DND-41 (cell line): ENCODE results near the gene OTOS.

ENCODE experiments used
- ATAC-seq: fragments of 200-7000 bp; cut with Tn5 transposase; 3 replicates; pipeline ENCODE4 v1.9.1; 2021; ENCODE audit warnings: low read depth; ENCODE audit not compliant: insufficient read depth
- DNase-seq: peaks from one replicate; pipeline ENCODE4 v3.0.0-alpha.2; 2020
- H2AFZ ChIP-seq: 2 replicates; pipeline ENCODE4 v1.6.0; 2012; ENCODE audit warnings: low read depth, low read length
- H3K27ac ChIP-seq: 2 replicates; pipeline ENCODE4 v1.5.1; 2012; ENCODE audit warnings: low read length, inconsistent platforms
- H3K27me3 ChIP-seq: fragments of 200-600 bp; sonication (generic); 2 replicates; pipeline ENCODE4 v1.6.0; 2012; ENCODE audit warnings: low read length, mild to moderate bottlenecking, inconsistent platforms; ENCODE audit not compliant: insufficient read depth, poor library complexity
- H3K36me3 ChIP-seq: 2 replicates; pipeline ENCODE4 v1.5.1; 2012; ENCODE audit warnings: low read length, inconsistent platforms; ENCODE audit not compliant: insufficient read depth
- H3K4me1 ChIP-seq: 2 replicates; pipeline ENCODE4 v1.5.1; 2012; ENCODE audit warnings: mild to moderate bottlenecking, low read length; ENCODE audit not compliant: insufficient read depth
- H3K4me2 ChIP-seq: 2 replicates; pipeline ENCODE4 v1.6.0; 2012; ENCODE audit warnings: mild to moderate bottlenecking, moderate library complexity, low read length, inconsistent platforms; ENCODE audit not compliant: insufficient read depth
- H3K4me3 ChIP-seq, 2 experiments: fragments of 200-600 bp in 1 of 2; shearing (Covaris generic) in 1 of 2; 2 replicates each; pipeline ENCODE4 v1.5.1; 2012 to 2016; ENCODE audit warnings: inconsistent platforms in 2 of 2, low read length in 2 of 2, mild to moderate bottlenecking in 2 of 2, low read depth in 1 of 2, moderate library complexity in 1 of 2
- H3K79me2 ChIP-seq: 2 replicates; pipeline ENCODE4 v1.6.0; 2012; ENCODE audit warnings: low read length, inconsistent platforms; ENCODE audit not compliant: insufficient read depth
- H3K9ac ChIP-seq: 2 replicates; pipeline ENCODE4 v1.6.0; 2012; ENCODE audit warnings: low read depth, mild to moderate bottlenecking, inconsistent platforms, low read length, moderate library complexity
- H3K9me3 ChIP-seq: 2 replicates; pipeline ENCODE4 v1.5.1; 2012; ENCODE audit warnings: low read length, moderate library complexity, mild to moderate bottlenecking, inconsistent platforms; ENCODE audit not compliant: insufficient read depth, severe bottlenecking
- H4K20me1 ChIP-seq: 2 replicates; pipeline ENCODE4 v1.6.0; 2012; ENCODE audit warnings: low read length; ENCODE audit not compliant: insufficient read depth
- EZH2 ChIP-seq: IDR thresholded peaks from 3 replicates; pipeline ENCODE4 v1.6.1; 2012; ENCODE audit warnings: borderline replicate concordance, low read depth, mild to moderate bottlenecking, moderate library complexity, low read length, inconsistent platforms; ENCODE audit not compliant: severe bottlenecking
- TF ChIP-seq, protein P1 (sequence below): IDR thresholded peaks from 2 replicates; pipeline ENCODE4 v1.5.1; 2012; ENCODE audit warnings: borderline replicate concordance, low read length, moderate library complexity, mild to moderate bottlenecking; ENCODE audit not compliant: poor library complexity, severe bottlenecking; ENCODE audit errors: extremely low read depth

OTOS gene

DNA sequence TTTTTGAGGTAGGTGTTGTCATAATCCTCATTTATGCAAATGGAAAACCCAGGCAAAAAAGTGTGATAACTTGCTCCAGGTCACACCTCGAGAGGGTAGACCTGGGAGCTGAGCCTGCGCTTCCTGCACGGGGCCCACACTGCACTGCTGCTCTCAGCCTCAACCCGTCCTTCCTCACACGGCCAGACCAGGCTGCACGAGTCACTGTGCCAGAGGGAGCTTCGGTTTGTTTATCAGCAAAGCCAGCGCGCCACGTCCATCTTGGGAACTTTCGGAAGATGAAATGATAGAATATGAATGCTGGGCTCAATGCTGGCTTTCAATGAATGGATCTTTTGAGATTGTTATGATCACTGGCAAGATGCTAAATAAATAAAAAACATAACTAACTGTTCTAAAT is 18.8 kb downstream of the OTOS start:
- Histone ChIP-seq H3K27ac (no peak overlapping the region), H3K9me3 (no peaks in the 10 kb centered on the region), H3K27me3 (no peaks in the 10 kb centered on the region), H2AFZ (no peak overlapping the region), H3K79me2 (no peaks in the 10 kb centered on the region), H3K9ac (no peak overlapping the region), H3K4me3 (no peak overlapping the region), H3K4me1 (no peaks in the 10 kb centered on the region), H4K20me1 (no peaks in the 10 kb centered on the region), H3K36me3 (no peaks in the 10 kb centered on the region; the same call in 1 of the 2 replicates), H3K4me2 (no peak overlapping the region)
- no peak for ATAC-seq
- TF ChIP-seq, protein P1, sequence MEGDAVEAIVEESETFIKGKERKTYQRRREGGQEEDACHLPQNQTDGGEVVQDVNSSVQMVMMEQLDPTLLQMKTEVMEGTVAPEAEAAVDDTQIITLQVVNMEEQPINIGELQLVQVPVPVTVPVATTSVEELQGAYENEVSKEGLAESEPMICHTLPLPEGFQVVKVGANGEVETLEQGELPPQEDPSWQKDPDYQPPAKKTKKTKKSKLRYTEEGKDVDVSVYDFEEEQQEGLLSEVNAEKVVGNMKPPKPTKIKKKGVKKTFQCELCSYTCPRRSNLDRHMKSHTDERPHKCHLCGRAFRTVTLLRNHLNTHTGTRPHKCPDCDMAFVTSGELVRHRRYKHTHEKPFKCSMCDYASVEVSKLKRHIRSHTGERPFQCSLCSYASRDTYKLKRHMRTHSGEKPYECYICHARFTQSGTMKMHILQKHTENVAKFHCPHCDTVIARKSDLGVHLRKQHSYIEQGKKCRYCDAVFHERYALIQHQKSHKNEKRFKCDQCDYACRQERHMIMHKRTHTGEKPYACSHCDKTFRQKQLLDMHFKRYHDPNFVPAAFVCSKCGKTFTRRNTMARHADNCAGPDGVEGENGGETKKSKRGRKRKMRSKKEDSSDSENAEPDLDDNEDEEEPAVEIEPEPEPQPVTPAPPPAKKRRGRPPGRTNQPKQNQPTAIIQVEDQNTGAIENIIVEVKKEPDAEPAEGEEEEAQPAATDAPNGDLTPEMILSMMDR = no peak
- TF ChIP-seq EZH2 = no peak
- DNase-seq = no peak

DNA sequence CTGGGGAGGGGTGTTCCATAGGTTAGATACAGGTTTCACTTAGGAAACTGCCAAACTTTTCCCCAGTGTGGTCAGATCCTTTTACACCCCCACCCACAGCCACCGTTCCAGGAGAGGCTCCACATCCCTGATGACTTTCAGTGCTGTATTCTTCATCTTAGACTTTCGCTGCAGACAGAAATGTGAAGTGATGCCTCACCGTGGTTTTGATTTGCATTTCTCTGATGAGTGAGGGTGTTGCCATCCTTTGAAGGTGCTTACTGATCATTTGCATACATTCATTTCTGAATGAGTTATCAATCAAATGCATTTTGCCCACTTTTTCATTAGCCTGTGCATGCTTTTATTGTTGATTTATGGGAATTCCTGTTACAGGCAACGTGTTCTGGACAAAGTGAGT is 19.3 kb downstream of the OTOS start:
- no peak overlapping the region for H3K9ac ChIP-seq
- no peaks in the 10 kb centered on the region for H3K4me1 ChIP-seq
- H3K27ac ChIP-seq = no peak overlapping the region
- DNase-seq (no peak), ATAC-seq (no peak)
- no peak overlapping the region for H2AFZ ChIP-seq
- no peak overlapping the region for H3K4me2 ChIP-seq
- no peaks in the 10 kb centered on the region for H3K9me3 ChIP-seq
- H4K20me1 ChIP-seq = no peaks in the 10 kb centered on the region
- TF ChIP-seq, protein P1 = no peak
- TF ChIP-seq EZH2 = no peak
- no peaks in the 10 kb centered on the region for H3K36me3 ChIP-seq
- no peaks in the 10 kb centered on the region for H3K27me3 ChIP-seq
- H3K4me3 ChIP-seq = no peak overlapping the region
- no peaks in the 10 kb centered on the region for H3K79me2 ChIP-seq

DNA sequence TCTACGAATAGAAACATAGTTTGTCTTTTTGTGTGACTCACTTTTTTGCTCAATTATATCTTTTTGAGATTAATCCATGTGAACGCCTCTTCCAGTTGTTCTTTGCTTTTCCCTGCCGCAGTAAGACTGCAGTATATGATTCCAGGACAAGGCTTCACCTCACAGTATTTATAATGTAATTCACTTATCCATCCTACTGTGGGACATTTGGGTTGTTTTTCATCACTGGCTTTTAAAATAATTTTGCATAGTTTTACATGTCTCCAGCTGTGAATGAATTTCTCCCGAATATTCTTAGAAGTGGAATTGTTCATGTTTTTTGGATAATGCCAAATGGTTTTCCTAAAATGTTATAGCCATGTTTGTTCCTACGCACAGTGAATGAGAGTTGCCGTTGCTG is 26.2 kb downstream of the OTOS start:
- ATAC-seq (no peak), DNase-seq (no peak)
- H3K4me2 ChIP-seq = no peak overlapping the region
- H3K9me3 ChIP-seq = no peaks in the 10 kb centered on the region
- no peak overlapping the region for H3K27ac ChIP-seq
- TF ChIP-seq EZH2 = no peak
- no peaks in the 10 kb centered on the region for H3K4me1 ChIP-seq
- H4K20me1 ChIP-seq = no peaks in the 10 kb centered on the region
- H3K36me3 ChIP-seq = no peaks in the 10 kb centered on the region
- no peak overlapping the region for H3K9ac ChIP-seq
- no peak overlapping the region for H2AFZ ChIP-seq
- H3K27me3 ChIP-seq = peaks cover 32% of the 10 kb centered on the region
- no peak overlapping the region for H3K4me3 ChIP-seq
- no peaks in the 10 kb centered on the region for H3K79me2 ChIP-seq

DNA sequence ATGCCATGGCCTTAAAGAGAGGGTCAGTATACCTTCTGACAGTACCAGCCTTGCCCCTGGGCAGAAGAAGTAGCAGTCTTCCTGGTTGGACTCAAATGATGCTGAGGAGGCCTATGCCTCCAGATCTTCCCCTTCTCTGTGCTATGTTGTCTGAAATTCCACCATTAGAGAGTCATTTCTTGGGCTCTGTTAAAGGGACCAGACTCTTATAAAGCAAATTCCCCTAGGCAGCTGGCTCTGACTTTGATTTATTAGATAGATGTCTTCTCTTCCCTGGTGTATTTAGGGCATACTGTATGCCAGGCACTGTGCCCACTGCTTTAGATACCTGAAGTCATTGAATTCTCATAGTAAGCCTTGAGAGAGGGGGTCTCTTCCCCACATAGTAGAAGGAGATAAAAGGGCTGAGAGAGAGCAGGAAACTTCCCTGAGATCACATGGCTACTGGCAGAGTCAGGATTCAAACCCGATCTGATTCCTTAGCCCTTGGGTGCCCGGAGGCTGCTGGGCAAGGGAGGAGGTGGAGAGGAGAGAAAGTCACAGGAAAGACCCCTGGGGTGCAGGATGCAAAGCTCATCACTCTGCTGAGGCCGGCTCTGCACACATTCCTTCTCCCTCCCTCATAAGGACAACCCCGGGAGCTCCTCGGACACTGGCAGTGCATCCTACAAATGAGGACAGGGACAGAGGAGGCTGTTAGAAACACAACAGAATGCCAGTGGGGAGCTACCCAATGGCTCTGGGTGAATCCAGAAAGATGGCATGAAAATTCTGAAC is 27.4 kb downstream of the OTOS start:
- no peaks in the 10 kb centered on the region for H4K20me1 ChIP-seq
- H3K9ac ChIP-seq = no peak overlapping the region
- TF ChIP-seq EZH2 = no peak
- TF ChIP-seq, protein P1 = no peak
- DNase-seq = no peak
- no peaks in the 10 kb centered on the region for H3K79me2 ChIP-seq
- no peak for ATAC-seq
- H3K4me2 ChIP-seq = no peak overlapping the region
- no peak overlapping the region for H3K4me3 ChIP-seq
- H3K27ac ChIP-seq = no peak overlapping the region
- no peaks in the 10 kb centered on the region for H3K36me3 ChIP-seq
- no peak overlapping the region for H2AFZ ChIP-seq
- H3K27me3 ChIP-seq = peaks cover 32% of the 10 kb centered on the region
- no peaks in the 10 kb centered on the region for H3K4me1 ChIP-seq
- H3K9me3 ChIP-seq = no peaks in the 10 kb centered on the region
